Measurements from ENCODE around the gene TAF6. TPM values are rescaled to one million over a fixed set of nuclear protein-coding genes. Genes with fewer than 3 reads are reported as not detected.

Gene TAF6
- total and polyA plus RNA-seq, 9 of the 15 experiments (the other 6 are each of a cell fraction or from before 2014, with no cell fraction given), result 0.78 to 78.7 (median 21.3) TPM

DNA sequence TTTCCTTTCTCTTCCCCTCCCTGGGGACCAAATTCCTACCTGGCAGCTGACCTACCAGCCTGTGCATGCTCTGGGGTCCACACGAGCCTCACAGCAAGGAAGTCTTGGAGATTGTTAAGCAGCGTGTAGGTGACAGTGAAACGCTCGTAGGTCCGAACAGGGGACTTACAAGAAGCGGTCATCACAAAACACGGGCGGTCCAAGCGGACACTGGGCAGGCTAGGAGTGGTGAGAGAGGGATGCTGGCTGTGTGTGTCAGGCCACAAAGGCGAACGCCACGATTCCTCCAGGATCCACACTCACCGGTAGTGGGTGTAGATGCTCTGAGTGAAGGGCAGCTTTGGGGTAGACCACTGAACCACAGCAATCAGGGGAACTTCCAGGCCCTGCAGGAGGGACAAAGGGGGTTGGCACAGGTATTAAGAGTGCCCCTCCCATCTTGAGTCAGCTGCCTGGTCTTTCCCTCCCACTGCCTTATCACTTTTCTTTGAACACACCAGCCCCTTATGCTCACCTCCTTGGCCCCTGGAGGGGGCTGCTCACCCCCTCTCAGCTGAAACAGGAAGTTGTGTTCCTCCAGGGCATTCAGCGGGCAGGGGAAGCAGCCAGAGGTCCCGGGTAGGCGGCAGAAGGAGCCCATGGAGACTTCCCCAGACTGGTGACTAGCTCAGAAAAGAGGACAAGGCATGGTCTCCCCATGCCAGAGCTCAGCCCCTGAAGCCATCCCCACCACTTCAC, 37.3 kb upstream of the TAF6 start (continued):
- TF ChIP-seq ZNF561 (CRISPR knock-in tag; conservative IDR thresholded peaks at IDR 0.05), result no peak
- no peak for TF ChIP-seq XRCC3 (IDR thresholded peaks at IDR 0.05)
- TF ChIP-seq, protein P1, sequence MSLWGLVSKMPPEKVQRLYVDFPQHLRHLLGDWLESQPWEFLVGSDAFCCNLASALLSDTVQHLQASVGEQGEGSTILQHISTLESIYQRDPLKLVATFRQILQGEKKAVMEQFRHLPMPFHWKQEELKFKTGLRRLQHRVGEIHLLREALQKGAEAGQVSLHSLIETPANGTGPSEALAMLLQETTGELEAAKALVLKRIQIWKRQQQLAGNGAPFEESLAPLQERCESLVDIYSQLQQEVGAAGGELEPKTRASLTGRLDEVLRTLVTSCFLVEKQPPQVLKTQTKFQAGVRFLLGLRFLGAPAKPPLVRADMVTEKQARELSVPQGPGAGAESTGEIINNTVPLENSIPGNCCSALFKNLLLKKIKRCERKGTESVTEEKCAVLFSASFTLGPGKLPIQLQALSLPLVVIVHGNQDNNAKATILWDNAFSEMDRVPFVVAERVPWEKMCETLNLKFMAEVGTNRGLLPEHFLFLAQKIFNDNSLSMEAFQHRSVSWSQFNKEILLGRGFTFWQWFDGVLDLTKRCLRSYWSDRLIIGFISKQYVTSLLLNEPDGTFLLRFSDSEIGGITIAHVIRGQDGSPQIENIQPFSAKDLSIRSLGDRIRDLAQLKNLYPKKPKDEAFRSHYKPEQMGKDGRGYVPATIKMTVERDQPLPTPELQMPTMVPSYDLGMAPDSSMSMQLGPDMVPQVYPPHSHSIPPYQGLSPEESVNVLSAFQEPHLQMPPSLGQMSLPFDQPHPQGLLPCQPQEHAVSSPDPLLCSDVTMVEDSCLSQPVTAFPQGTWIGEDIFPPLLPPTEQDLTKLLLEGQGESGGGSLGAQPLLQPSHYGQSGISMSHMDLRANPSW (CRISPR knock-in tag; IDR thresholded peaks at IDR 0.05), result no peak
- no peak for TF ChIP-seq YY1 (IDR thresholded peaks at IDR 0.05; ENCODE audit: borderline replicate concordance in 1 of 3, control insufficient read depth in 1 of 3, extremely low read depth in 1 of 3, insufficient read depth in 3 of 3, insufficient read length in 1 of 3, insufficient replicate concordance in 2 of 3, low read depth in 1 of 3, low read length in 2 of 3)
- TF ChIP-seq, protein P2, sequence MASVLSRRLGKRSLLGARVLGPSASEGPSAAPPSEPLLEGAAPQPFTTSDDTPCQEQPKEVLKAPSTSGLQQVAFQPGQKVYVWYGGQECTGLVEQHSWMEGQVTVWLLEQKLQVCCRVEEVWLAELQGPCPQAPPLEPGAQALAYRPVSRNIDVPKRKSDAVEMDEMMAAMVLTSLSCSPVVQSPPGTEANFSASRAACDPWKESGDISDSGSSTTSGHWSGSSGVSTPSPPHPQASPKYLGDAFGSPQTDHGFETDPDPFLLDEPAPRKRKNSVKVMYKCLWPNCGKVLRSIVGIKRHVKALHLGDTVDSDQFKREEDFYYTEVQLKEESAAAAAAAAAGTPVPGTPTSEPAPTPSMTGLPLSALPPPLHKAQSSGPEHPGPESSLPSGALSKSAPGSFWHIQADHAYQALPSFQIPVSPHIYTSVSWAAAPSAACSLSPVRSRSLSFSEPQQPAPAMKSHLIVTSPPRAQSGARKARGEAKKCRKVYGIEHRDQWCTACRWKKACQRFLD (CRISPR knock-in tag; IDR thresholded peaks at IDR 0.05), result no peak
- TF ChIP-seq JUN (IDR thresholded peaks at IDR 0.05; ENCODE audit: borderline replicate concordance, low read depth, low read length), result no peak
- TF ChIP-seq JUN (CRISPR knock-in tag; IDR thresholded peaks at IDR 0.05; ENCODE audit: borderline replicate concordance), result no peak
- no peak for TF ChIP-seq SREBF1 (IDR thresholded peaks at IDR 0.05; ENCODE audit: borderline replicate concordance, low read depth, low read length)
- no peak for TF ChIP-seq U2AF2 (optimal IDR thresholded peaks at IDR 0.05; ENCODE audit: low read depth, low read length)
- TF ChIP-seq ZNF24 (IDR thresholded peaks at IDR 0.05), result no peak
- TF ChIP-seq RFX1 (IDR thresholded peaks at IDR 0.05), result no peak

Data from K562 (cell line).